ENCODE data around the gene PML.
"Not testable (repeated sequence)": the region's sequence is repeated elsewhere in the genome, so short reads cannot be mapped to it uniquely, and the experiment has no call there.

Gene PML

DNA sequence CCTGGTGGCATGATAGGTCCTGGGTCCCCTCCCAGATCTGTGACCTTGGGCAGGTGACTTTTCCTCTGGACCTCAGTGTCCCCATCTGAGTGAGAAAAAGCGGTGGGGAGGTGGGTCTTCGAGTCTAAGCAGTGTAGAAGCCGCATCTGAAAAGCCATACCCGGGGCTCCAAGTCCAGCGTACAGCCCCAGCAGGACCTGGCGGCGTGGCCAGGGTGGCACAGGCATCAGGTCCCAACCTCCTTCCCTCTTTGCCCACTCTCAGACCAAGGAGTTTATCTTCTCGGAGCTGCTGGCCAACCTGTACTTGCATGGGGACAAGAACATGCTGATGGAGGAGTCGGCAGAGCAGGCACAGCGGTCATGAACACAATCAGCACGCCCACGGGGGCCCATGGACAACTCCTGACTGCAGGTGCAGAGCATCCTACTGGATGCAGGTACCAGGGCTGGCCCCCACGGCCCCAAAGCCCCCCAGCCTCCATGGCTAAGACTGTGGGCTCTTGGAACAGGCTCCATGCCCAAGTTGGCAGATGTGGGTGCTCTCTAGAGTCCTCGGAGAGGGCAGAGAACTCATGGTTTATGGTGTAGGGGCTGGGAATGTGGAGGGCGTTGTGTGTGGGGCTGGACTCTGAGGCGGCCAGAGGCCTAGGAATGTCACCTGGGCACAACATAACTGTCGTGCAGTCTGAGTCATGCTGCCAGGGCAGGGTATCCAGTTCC, 69.1 kb downstream of the PML start:
- DNase-seq = not testable (repeated sequence)

DNA sequence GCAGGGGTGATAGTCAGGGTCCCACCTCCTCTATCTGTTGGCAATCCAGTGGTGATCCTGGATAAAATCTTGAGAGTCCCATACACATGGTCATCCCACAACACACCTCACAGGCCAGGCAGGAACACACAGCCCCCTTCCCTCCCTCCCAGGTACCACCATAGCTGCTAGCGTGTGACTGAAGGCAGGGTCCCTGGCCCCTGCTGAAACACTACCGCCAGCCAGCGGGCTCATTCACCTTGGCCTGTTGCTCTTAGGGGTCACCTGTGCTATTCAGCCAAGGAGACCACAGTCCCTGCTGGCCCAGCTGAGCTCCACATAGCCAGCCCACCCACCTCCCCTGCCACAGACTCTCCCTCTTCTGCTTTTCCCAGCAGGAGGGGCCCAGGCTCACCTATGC, 69.7 kb downstream of the PML start:
- DNase-seq = not testable (repeated sequence)

DNA sequence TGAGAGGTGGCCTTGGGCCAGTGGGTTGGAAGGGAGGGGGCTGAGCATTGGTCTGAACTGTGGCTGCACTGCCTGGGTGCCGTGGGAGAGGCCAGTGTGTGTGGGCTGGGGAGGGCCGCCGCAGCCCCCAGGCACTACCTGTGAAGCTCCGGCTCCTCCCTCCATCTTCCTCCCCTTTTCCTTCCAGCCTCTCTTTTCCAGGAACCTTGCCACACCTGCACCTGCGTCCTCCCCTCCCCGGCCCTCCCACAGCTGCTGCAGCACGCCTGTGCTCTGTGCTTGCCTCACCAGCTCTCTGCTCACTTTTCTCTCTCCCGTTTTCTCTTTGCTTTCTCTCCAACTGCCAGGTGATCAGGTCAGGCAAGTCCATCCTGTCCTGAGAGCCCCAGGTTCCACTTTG, 70.3 kb downstream of the PML start:
- DNase-seq = not testable (repeated sequence)

DNA sequence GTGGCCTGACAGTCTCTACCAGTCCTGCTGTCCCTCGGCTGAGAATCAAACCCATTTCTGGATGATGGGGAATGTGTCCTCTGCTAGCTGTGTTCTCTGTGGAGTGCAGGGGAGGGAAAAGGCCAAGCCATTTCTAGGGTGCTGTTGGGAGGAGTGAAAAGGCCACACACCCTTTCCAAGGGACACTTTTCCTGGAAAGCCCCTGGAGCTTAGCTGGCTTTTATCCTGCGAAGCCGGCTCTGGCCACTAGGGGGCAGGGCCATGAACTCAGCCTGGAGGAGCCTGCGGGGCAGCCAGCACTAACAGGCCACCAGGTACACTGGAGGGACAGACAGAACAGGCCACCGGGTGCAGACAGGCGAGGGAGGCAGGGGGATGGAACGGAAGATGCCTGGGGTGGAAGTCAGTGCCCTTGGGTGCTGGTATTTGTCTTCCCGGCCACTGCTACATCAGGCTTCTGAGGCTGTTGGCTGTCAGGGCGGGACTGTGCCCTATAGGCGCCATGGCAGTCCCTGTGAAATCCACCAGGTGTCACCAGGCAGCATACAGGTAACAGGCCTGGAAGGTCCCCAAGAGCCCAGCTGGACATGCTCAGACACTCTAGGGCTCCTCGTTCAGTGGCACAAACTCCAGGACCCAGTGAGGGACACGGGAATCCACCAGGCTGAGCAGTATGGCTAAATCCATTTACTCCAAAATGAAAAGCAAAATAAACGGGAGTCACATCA, 71.3 kb downstream of the PML start:
- not testable (repeated sequence) for DNase-seq

DNA sequence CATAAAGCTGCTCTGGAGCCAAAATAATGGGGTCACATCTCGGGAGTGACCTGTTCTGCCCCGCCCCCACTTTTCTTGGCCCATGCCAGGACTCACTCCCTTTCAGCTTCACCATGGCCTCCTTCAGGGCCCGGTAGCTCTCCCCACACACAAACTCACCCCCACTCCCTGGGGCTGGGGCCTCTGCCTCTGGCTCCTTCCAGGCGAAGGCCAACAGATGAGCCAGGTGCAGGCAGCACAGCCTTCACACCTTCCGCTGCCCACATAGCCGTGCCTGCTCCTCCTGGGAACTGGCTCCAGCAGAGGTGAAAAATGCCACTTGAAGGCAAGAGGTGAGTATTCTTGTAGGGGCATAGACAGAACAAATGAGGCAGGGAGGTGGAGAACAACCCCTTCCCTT, 77.1 kb downstream of the PML start:
- DNase-seq = not testable (repeated sequence)

DNA sequence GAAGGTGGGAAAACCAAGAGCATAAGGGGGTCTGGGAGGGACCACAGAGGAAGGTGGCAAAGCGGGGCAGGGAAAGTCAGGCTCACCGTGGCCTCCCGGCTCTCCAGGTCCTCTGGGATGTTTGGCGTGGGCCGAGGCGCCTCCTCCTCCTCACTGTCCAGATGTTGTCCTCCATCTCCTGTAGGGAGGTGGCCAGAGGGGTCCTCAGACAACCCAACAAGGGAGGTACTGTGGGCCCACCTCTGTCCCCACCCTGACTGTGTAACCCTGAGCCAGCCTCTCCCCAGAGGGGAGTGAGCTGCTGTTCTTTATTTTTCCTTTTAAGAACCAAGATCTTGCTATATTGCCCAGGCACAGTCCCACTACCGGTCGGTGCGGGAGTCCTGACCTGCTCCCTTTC, 77.6 kb downstream of the PML start:
- not testable (repeated sequence) for DNase-seq

DNA sequence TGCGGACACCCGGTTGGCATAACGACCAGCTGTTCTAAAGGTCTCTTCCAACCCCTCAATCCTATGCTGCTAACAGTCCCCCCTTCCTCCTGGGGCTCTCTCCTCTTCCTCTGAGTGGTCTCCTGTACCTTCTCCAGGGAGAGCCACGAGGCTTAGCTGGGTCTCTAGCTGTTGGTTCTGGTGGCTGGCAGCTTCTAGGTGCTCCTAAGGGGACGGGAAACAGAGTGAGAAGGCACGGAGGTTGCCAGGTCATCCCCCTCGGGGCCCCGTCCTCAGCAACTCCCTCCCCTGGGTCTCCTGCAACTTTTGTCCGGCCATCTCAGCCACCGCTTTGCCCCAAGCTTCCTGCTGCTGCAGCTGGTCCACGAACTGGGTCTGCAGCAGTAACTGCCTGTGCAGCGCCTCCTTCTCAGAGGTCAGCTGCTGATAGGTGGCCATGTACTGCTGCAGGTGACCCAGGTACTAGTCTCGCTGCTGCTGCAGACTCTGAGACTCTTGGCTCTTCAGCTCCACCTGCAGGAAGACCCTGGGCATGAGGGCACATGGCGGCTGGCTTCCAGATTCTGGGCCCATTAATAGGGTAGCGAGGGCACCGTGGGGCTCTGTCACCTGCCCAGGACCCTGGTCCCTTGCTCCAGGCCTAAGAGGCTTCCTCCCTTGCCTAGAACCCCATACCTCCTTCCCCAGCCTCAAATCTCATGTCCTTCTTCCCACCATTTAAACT, 78.3 kb downstream of the PML start:
- not testable (repeated sequence) for DNase-seq

DNA sequence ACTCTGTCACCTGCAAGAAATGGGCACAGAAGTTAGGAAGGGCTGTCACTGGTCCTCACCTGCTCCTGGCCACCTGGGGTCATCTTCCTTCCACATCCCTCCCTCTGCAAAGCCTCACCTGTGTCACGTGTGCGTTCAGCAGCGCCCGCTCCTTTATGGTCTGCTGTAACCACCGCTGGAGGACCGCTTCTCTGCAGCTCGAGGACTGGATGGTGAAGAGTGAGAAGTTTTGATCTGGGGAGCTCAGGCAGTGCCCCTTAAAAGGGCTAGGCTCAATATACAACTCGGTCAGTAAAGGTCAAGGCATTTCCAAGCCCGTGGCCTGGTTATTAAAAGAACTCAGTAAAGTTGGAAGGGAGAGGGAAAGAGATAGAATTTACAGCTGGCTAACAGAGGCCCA, 81.3 kb downstream of the PML start:
- DNase-seq = not testable (repeated sequence)

DNA sequence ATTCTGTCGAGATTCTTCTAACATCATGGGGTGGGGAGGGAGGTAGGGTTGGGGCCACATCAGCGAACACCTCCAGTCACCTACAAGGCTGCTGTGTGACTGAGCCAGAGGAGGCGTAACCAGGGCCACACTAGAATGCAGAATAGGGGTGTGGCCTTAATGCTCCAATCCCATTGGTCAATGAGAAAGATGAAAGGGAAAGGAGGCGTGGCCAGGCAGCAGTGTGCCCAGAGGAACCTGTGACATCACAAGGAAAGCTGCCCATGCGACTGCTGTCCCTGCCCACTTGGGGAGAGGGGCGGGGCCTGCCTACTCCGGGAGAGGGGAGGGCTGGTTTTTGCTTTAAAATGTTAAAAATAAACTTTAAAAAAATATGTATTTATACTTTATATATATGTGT, 87.9 kb downstream of the PML start, which contains the start of gene GOLGA6A:
TSS of gene GOLGA6A (minus strand) at position 101 of the 400 bp plus-strand sequence. CDS start at position 60, 41 bp downstream.
- DNase-seq = not testable (repeated sequence)

DNA sequence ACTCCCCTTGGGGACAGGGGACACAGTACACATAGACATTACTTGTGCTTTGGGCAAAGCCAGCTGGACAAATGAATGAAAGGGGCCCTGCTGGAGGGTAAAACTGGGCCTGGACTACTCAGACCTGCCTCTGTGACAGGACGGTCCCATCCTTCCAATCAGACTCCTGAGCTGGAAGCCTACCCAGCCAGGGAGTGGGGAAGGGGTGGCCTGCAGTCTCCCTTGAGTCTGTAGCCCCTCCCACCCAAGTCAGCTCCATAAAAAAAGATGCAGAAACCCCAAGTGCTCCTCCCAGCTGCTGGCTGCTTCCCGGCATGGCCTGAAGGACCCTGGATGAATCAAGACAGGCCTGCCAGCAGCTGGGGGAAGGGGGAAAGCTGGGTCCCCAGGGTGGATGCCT, 100.1 kb downstream of the PML start:
- DNase-seq = not testable (repeated sequence)

DNA sequence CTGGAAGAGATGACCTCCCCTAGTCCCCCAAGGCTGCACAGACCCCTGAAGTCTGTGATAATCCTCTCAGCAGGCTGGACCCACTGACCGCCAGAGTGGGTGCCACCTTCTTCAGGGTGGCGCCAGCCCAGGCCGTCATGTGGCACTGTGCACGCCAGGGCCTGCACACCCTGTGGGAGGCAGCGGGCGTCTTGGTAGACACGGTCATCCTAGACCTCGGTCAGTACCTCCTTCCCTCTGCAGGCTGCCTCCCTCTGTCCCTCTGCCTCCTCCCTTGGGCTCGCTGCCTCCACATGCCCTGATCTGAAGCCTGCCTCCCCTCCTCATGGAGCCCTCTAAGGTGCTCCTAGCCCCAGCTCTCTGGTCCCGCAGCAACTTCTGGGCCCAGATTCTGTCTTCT, 101.1 kb downstream of the PML start:
- DNase-seq = not testable (repeated sequence)

DNA sequence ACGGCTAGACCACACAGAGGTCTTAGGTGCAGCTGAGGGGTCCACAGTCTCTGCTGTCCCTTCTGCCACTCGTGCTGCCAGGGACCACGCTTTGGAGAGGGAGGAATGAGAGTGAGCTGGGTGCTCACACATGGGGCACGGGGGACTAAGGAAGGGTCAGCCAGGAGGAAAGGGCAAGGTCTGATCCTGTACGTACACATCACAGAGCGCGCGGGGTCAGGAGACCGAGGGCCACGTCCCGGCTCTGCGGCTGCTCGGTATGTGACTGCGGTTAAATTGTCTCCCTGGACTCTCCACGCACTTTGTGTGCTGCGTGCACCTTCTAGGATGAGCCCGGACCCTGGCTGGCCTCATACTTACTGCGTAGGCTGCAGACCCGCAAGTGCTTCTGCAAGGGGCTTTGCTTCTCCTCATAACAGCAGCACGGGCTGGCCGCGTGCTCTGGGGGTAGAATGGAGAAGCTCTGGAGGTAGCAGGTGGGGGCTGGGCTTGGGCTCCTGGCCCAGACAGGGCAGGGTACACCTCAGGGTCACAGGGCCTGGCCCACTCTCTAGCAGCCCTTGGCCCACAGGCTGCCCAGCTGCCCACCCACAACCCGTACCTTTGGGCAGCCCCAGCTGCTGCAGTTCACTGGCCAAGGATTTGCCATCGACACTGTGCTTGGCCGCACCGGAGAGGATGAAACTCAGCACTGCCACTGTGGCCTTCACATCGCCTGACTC, 102.4 kb downstream of the PML start:
- not testable (repeated sequence) for DNase-seq
